Measurements from ENCODE around the gene HOXD1.

DNA sequence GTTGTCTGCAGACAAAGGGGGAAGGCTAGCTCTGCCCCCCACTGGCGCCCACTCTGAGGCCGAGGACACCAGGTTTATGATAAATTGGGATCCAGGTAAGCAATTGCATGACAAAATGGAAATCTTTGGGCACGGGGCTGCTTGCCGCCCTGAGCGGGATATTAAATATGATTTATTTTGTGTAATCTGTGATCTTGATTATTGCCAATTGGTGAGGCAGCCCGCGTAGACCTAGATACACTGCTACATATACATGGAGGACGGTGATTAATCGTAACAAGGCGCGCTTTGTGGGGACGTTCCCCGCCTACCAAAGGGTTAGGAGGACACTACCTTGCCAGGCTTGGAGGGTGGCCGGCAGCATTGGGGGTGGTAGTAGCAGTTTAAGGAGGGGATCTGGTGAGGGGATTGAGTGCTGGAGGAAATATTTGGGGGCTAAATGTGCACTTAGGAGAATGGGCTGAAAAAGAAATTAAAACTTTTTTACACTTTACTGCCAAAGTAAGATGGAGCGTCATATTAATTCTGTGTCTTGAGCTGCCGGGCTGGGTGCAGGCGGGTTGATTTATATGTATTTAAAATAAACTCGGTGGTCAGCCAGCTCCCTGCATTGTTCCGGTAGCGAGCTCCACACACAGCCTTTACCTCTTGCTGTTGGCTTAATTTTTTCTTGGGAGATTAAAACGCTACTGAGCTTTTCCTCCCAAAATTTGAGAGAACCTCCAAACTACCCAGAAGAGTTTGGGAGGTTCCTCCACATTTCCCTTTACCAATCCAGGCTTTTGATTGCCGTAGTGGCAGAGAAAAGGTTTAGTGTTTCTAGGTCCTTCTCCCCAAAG, 27.3 kb upstream of the HOXD1 start:
- TF ChIP-seq, protein P1, sequence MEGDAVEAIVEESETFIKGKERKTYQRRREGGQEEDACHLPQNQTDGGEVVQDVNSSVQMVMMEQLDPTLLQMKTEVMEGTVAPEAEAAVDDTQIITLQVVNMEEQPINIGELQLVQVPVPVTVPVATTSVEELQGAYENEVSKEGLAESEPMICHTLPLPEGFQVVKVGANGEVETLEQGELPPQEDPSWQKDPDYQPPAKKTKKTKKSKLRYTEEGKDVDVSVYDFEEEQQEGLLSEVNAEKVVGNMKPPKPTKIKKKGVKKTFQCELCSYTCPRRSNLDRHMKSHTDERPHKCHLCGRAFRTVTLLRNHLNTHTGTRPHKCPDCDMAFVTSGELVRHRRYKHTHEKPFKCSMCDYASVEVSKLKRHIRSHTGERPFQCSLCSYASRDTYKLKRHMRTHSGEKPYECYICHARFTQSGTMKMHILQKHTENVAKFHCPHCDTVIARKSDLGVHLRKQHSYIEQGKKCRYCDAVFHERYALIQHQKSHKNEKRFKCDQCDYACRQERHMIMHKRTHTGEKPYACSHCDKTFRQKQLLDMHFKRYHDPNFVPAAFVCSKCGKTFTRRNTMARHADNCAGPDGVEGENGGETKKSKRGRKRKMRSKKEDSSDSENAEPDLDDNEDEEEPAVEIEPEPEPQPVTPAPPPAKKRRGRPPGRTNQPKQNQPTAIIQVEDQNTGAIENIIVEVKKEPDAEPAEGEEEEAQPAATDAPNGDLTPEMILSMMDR (IDR thresholded peaks at IDR 0.05), result no peak
- TF ChIP-seq POLR2A (IDR thresholded peaks at IDR 0.05) (no peak), POLR2AphosphoS5 (IDR thresholded peaks at IDR 0.05; ENCODE audit: insufficient read depth in 1 of 2, low read depth in 1 of 2) (no peak)

Data from vagina (tissue), 2 donors.